GM12872 (cell line): ENCODE data around the gene PKD2L1.

Experiments used
- TF ChIP-seq, protein P1 (sequence below): IDR thresholded peaks from 3 replicates; pipeline ENCODE4 v1.5.1; 2011; ENCODE audit warnings: low read depth, mild to moderate bottlenecking, low read length, moderate library complexity; ENCODE audit not compliant: insufficient read depth

Gene PKD2L1

DNA sequence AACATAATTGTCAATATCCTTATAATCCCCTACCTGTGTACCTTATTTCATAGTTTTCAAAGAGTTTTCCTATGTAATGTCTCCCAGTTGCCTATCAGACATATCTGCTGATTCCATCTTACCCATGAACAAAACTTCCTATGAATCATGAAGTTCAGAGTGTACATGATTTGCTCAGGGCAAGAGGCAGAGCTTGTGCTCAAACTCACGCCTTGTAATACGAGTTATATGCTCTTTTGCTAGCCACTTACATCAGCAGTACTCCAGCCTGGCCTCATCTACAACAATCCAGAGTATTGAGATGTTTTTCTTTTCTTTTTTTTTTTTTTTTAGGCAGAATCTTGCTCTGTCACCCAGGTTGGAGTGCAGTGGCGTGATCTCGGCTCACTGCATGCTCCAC is 11.8 kb downstream of the PKD2L1 start:
- TF ChIP-seq, protein P1, sequence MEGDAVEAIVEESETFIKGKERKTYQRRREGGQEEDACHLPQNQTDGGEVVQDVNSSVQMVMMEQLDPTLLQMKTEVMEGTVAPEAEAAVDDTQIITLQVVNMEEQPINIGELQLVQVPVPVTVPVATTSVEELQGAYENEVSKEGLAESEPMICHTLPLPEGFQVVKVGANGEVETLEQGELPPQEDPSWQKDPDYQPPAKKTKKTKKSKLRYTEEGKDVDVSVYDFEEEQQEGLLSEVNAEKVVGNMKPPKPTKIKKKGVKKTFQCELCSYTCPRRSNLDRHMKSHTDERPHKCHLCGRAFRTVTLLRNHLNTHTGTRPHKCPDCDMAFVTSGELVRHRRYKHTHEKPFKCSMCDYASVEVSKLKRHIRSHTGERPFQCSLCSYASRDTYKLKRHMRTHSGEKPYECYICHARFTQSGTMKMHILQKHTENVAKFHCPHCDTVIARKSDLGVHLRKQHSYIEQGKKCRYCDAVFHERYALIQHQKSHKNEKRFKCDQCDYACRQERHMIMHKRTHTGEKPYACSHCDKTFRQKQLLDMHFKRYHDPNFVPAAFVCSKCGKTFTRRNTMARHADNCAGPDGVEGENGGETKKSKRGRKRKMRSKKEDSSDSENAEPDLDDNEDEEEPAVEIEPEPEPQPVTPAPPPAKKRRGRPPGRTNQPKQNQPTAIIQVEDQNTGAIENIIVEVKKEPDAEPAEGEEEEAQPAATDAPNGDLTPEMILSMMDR, result no peak

DNA sequence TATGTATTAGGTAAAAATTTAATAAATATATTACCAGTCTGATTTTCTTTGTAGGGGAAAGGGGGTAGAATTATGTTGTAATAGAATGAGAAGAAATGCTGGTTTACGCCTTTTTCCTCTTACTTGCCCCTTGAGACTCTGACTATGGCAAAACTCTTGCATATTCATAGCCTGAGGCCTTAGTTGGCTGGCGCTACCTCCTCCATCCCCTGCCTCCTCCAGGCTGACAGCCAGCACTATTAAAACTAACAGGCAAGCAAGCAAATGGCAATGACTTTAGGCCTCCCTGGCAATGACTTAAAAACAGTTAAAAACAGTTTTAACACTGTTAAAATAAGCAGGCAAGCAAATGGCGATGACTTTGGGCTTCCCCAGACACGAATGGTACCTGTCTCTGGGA is 14.4 kb downstream of the PKD2L1 start:
- TF ChIP-seq, protein P1, result no peak

DNA sequence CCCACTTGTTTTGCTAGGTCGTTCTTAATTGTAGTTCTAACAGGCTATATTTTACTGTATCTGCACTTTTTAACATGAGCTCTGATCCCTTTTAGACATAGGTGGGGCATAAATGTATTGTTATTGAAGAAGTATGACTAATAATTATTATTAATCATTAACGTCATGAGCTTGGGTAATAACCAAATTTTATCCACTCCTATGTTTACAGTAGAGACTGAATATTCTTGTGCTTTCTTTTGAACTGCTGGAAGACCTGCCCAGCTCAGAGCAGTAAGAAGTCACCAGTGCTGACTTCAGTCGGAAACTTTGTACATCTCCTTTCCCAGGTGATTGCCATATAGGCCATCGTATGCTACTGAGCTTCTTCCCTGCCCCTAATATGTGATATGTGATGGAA is 18.7 kb downstream of the PKD2L1 start:
- TF ChIP-seq, protein P1, result no peak

DNA sequence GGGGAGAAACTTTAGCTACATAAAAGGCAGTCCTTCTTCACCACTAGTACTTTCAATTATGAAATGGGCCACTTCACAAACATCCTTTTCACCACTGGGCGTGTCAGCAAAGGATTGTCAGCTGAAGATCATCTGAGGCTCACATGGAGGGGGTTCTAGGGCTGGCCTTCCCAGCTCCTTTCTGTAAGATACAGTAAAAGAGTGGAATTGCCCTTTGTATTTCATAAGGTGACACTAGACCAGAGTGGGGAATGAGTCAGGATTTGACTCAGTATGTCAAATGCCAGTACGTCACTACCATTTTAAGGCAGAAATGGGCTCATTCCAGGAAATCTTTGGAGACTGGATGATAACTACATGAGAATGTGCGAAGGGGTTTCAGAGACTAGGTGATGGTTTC is 22.3 kb downstream of the PKD2L1 start:
- TF ChIP-seq, protein P1, result no peak

DNA sequence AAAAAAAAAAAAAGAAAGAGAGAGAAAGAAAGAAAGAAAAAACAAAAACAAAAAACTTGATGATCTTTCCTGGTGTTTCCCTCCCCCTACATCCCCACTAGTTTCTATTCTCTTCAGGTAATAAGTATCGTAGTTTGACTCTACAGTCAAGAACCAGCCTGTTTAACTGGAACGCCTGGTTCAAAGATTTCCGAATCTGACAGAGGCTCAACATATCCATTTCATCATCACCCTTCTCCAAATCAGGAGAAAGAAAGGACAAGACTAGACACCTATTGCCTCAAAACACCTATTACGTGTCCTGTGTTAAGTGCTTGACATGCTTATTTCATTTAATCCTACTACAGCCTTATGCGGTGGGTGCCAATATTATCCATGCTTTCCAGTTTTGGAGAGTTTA is 23.2 kb downstream of the PKD2L1 start:
- TF ChIP-seq, protein P1, result no peak

DNA sequence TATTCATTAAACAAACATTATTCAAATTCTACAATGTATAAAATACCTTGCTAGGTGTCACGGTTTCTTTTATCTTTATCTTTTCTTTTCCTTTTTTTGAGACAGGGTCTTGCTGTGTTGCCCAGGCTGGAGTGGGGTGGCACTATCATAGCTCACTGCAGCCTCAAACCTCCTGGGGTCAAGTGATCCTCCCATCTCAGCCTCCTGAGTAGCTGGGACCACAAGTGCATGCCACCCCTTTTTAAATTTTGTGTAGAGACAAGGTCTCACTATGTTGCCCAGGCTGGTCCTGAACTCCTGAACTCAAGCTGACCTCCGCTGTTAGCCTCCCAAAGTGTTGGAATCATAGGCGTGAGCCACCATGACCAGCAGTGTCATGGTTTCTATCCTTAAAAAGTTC is 25.6 kb downstream of the PKD2L1 start:
- TF ChIP-seq, protein P1, result no peak

DNA sequence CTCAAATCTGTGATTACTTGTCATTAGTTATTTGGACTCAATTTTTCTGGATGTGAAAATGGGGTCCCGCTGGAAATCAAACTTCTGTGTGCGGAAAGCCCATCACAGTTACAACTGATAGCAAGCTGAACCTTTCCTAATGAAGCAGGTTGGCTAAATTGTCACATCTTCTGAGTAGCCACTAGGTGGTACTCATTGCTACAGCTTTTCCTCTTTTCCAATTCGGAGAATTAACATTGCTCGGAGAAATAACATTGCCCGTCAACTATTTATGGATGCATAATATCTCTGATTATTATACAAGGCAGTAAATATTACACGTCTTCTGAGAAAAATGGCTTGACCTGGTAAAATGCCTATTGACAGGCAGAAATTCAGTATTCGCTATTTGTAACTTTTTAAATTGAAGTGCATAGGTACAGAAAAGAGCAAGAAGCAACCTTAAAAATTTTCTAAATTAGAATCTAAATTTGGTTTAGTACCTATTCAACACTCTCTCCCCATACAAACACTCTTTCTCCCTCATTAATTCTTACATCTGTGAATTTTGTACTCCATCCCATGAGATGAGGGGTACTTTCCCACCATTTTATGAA is 26.2 kb downstream of the PKD2L1 start:
- TF ChIP-seq, protein P1, result peak; percentile 71

DNA sequence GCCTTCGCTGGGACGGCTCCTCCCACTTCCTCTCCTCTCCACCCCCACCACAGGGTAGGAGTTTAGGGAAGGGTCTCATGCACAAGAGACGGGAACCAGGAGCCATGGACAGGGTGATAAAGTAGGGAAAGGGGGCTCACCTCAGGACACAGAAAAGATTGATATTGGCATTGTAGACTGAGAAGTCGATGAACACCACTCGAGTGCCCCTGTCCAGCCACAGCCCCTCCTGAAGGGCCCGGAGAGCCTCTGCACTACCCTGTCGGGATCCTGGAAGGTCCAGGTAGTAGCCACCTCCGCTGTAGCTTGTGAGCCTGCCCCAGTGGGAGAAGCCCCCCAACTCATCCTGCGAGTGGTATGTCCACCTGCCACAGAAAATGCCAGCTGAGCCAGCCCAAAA is 32.8 kb downstream of the PKD2L1 start:
- TF ChIP-seq, protein P1, result no peak
